Spinal cord (tissue), 10 donors: ENCODE results near the gene MYRFL. TPM values are rescaled to one million over a fixed set of nuclear protein-coding genes. Genes with fewer than 3 reads are reported as not detected.
A peak's percentile ranks its signal among the peaks of the same experiment; 100 is the strongest.

Source experiments
- DNase-seq, 6 donors: peaks; one replicate each; pipeline versions ENCODE4 v3.0.0 to v3.0.0-alpha.2; 2013 to 2015; ENCODE audit warnings: low spot score in 6 of 6, low read depth in 4 of 6
- H3K27ac ChIP-seq: one replicate; pipeline ENCODE4 v1.5.1; 2013; ENCODE audit warnings: low read depth, low read length, control low read depth
- H3K27me3 ChIP-seq: one replicate; pipeline ENCODE4 v1.6.1; 2013; ENCODE audit warnings: low read length; ENCODE audit not compliant: control insufficient read depth, insufficient read depth
- H3K36me3 ChIP-seq: one replicate; pipeline ENCODE4 v1.6.1; 2013; ENCODE audit warnings: low read length; ENCODE audit not compliant: control insufficient read depth, insufficient read depth
- H3K4me1 ChIP-seq: one replicate; pipeline ENCODE4 v1.6.1; 2013; ENCODE audit warnings: low read length; ENCODE audit not compliant: control insufficient read depth, insufficient read depth
- H3K4me3 ChIP-seq: one replicate; pipeline ENCODE4 v1.5.1; 2013; ENCODE audit warnings: low read depth, low read length, control low read depth
- H3K9me3 ChIP-seq: one replicate; pipeline ENCODE4 v1.6.1; 2013; ENCODE audit warnings: low read length; ENCODE audit not compliant: control insufficient read depth, insufficient read depth
- WGBS: methylation state at CpG from one replicate; pipeline ENCODE4 v1.1.5; 2013; ENCODE audit warnings: missing lambda C conversion rate; ENCODE audit not compliant: insufficient coverage; 5-methylcytosine and 5-hydroxymethylcytosine counted together
- polyA plus RNA-seq, 2 donors: library from polyadenylated mRNA; unstranded; fragments of 120-200 nt; gene quantifications; one replicate each; pipeline ENCODE4 v1.2.1, GENCODE V29; 2013; ENCODE audit not compliant: insufficient read length in 2 of 2
- total RNA-seq, 2 donors: library from RNA; depleted of rRNA in 1 of 2; stranded (reverse); fragments of 120-200 nt in 1 of 2; fragments of >200 nt in 1 of 2; gene quantifications; one replicate each; pipeline versions ENCODE4 v1.2.3 to v1.2.4, GENCODE V29; 2013 to 2014
- donor health status: healthy.

The MYRFL gene
- total and polyA plus RNA-seq, 4 donors, result 0.32 to 1.1 (median 0.51) TPM

GRCh38 chr12:69966839-69967238 lies 141.8 kb downstream of the MYRFL start:
- no peaks in the 10 kb centered on the region for H3K36me3 ChIP-seq
- no peaks in the 10 kb centered on the region for H3K4me1 ChIP-seq
- no peak overlapping the region for H3K27ac ChIP-seq
- no peaks in the 10 kb centered on the region for H3K27me3 ChIP-seq
- no peak overlapping the region for H3K4me3 ChIP-seq
- DNase-seq, result no peak
- 58% methylated on average over 3 of the region's 3 CpGs for WGBS
- H3K9me3 ChIP-seq, result no peaks in the 10 kb centered on the region

DNA sequence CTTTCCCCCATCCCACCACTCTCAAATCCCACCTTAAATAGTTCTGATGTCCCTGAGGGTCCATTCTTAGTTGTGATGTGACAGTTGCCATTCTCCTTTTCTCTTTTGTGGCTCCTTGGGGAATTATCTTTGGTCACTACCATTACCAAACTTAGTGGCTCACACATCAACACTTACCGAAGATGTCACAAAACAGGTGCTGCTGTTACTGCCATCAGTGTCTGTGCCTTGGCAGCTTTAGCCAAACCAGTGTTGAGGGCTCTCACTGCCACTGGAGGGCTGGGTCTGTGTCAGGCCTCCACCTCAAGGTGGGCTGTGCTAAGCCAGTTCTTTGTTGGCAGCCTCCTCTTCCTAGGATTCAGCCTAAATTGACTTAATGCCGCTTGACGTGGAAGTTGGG lies 144.0 kb downstream of the MYRFL start:
- no peak overlapping the region for H3K4me3 ChIP-seq
- H3K27ac ChIP-seq, result no peak overlapping the region
- no peak for DNase-seq
- H3K9me3 ChIP-seq, result no peaks in the 10 kb centered on the region
- H3K36me3 ChIP-seq, result no peaks in the 10 kb centered on the region
- H3K4me1 ChIP-seq, result no peaks in the 10 kb centered on the region
- 82% methylated on average over 3 of the region's 3 CpGs for WGBS
- H3K27me3 ChIP-seq, result no peaks in the 10 kb centered on the region

- DNase-seq, result no peak
- Histone ChIP-seq H3K9me3 (no peaks in the 10 kb centered on the region), H3K27ac (no peak overlapping the region), H3K4me3 (no peak overlapping the region), H3K27me3 (no peaks in the 10 kb centered on the region), H3K4me1 (no peaks in the 10 kb centered on the region), H3K36me3 (no peaks in the 10 kb centered on the region)
- WGBS, result 91% methylated on average over 6 of the region's 7 CpGs
Observed at GRCh38 chr12:69972136-69972535, 147.1 kb downstream of the MYRFL start.

- Histone ChIP-seq H3K27me3 (no peaks in the 10 kb centered on the region), H3K9me3 (no peaks in the 10 kb centered on the region), H3K36me3 (no peaks in the 10 kb centered on the region), H3K4me1 (no peaks in the 10 kb centered on the region), H3K27ac (no peak overlapping the region), H3K4me3 (no peak overlapping the region)
- peak in 1 of 6 donors; percentile 45 for DNase-seq
- whole genome bisulfite sequencing, result no CpG with 5 or more reads among the region's 6 CpGs
Observed at GRCh38 chr12:69978020-69978419, 153.0 kb downstream of the MYRFL start.

GRCh38 chr12:69981881-69982475 lies 157.0 kb downstream of the MYRFL start:
- no peak overlapping the region for H3K4me3 ChIP-seq
- H3K9me3 ChIP-seq, result no peaks in the 10 kb centered on the region
- H3K36me3 ChIP-seq, result no peaks in the 10 kb centered on the region
- H3K27me3 ChIP-seq, result no peaks in the 10 kb centered on the region
- H3K27ac ChIP-seq, result no peak overlapping the region
- peak in 1 of 6 donors; percentile 8 for DNase-seq
- no CpG with 5 or more reads among the region's 5 CpGs for WGBS
- H3K4me1 ChIP-seq, result no peaks in the 10 kb centered on the region

- H3K27ac ChIP-seq, result no peak overlapping the region
- H3K4me1 ChIP-seq, result no peaks in the 10 kb centered on the region
- no CpG with 5 or more reads among the region's 7 CpGs for WGBS
- no peak for DNase-seq
- H3K4me3 ChIP-seq, result no peak overlapping the region
- H3K36me3 ChIP-seq, result no peaks in the 10 kb centered on the region
- no peaks in the 10 kb centered on the region for H3K9me3 ChIP-seq
- H3K27me3 ChIP-seq, result no peaks in the 10 kb centered on the region
Observed at GRCh38 chr12:69984241-69984640, 159.2 kb downstream of the MYRFL start.

- Histone ChIP-seq H3K9me3 (no peaks in the 10 kb centered on the region), H3K4me3 (no peak overlapping the region), H3K27ac (no peak overlapping the region), H3K4me1 (no peaks in the 10 kb centered on the region), H3K27me3 (no peaks in the 10 kb centered on the region), H3K36me3 (no peaks in the 10 kb centered on the region)
- 100% methylated on average over 4 of the region's 4 CpGs for WGBS
- no peak for DNase-seq
Observed at GRCh38 chr12:69985656-69986055, 160.6 kb downstream of the MYRFL start.

DNA sequence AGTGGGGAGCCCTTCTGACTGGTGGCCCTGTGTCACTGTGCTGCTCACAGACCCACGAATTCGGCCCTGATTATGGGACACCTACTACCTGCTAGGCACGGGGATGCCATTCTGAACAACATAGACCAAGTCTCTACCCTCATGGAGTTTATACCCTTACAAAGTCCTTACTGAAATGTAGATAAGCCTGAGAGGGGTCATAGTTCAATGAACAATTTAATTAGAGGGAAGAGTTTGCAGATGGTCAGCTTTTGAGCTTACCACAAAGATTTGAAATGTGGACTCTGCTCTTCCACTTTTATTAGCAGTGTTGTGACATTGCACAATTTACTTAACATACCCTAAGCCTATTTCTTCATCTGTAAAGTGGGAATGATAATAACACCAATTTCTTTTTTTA lies 161.1 kb downstream of the MYRFL start:
- Histone ChIP-seq H3K27me3 (no peaks in the 10 kb centered on the region), H3K27ac (no peak overlapping the region), H3K4me3 (no peak overlapping the region), H3K9me3 (no peaks in the 10 kb centered on the region), H3K36me3 (no peaks in the 10 kb centered on the region), H3K4me1 (no peaks in the 10 kb centered on the region)
- WGBS, result 100% methylated on average over 1 of the region's 3 CpGs
- no peak for DNase-seq

DNA sequence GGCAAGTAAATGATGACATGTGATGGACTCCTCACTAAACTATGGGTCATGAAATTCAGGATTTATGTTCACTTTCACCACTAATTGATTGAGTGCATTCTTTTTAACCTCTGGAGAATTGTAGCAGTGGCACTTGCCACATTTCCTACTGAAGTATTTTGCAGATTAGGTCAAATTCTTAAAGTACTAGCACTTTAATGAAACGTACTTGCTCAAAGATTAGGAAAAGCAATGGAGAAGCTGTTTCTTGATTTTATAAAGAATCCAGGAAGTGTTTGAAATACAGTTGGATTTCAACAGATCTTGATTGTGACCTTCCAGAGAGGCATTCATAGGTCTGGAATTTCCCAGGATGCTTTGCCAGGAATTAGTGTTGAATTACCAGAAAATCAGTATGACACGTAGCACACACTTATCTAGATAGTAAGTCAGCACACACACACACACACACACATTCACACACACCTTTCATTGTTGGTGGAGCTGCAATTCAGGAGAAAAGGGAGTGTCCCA lies 162.6 kb downstream of the MYRFL start:
- H3K9me3 ChIP-seq, result no peaks in the 10 kb centered on the region
- H3K36me3 ChIP-seq, result no peaks in the 10 kb centered on the region
- H3K27me3 ChIP-seq, result no peaks in the 10 kb centered on the region
- WGBS, result no CpG with 5 or more reads among the region's 2 CpGs
- H3K27ac ChIP-seq, result no peak overlapping the region
- DNase-seq, result peak in 2 of 6 donors; percentile 13 to 39
- no peaks in the 10 kb centered on the region for H3K4me1 ChIP-seq
- no peak overlapping the region for H3K4me3 ChIP-seq
